GM19452 (cell line): ENCODE results near the gene PNKD.
A peak's percentile ranks its signal among the peaks of the same experiment; 100 is the strongest.

Experiments used
- ATAC-seq: cut with Tn5 transposase; IDR thresholded peaks from one replicate; pipeline ENCODE4 v1.9.1; 2021; ENCODE audit not compliant: unreplicated experiment

Gene PNKD

GRCh38 chr2:218269900-218270720 is at the start of gene PNKD, which contains the start of gene AAMP:
Gene PNKD, plus strand, starts transcription at chr2:218270519. Its CDS starts 17 bp downstream, at chr2:218270536.
Gene AAMP, minus strand, starts transcription at chr2:218270137. Its CDS starts 51 bp downstream, at chr2:218270086.
- peak; percentile 89 for ATAC-seq

GRCh38 chr2:218221000-218221399 is 49.3 kb upstream of the PNKD start:
- no peak for ATAC-seq

- no peak for ATAC-seq
Observed at GRCh38 chr2:218223046-218223445, 47.3 kb upstream of the PNKD start.

- ATAC-seq: no peak
Observed at GRCh38 chr2:218224186-218224585, 46.1 kb upstream of the PNKD start.

- no peak for ATAC-seq
Observed at GRCh38 chr2:218226903-218227302, 43.4 kb upstream of the PNKD start.

- ATAC-seq: no peak
Observed at GRCh38 chr2:218228366-218229090, 41.8 kb upstream of the PNKD start.

- peak; percentile 76 for ATAC-seq
Observed at GRCh38 chr2:218229239-218229638, 41.1 kb upstream of the PNKD start.

GRCh38 chr2:218229851-218230250 is 40.5 kb upstream of the PNKD start:
- no peak for ATAC-seq

- ATAC-seq: peak; percentile 71
Observed at GRCh38 chr2:218230882-218231281, 39.4 kb upstream of the PNKD start.

- ATAC-seq: no peak
Observed at GRCh38 chr2:218233543-218233942, 36.8 kb upstream of the PNKD start.

- ATAC-seq: no peak
Observed at GRCh38 chr2:218234521-218234920, 35.8 kb upstream of the PNKD start.

- ATAC-seq: no peak
Observed at GRCh38 chr2:218235017-218235416, 35.3 kb upstream of the PNKD start.

GRCh38 chr2:218236829-218237228 is 33.5 kb upstream of the PNKD start:
- no peak for ATAC-seq

- ATAC-seq: no peak
Observed at GRCh38 chr2:218238887-218239286, 31.4 kb upstream of the PNKD start.

GRCh38 chr2:218244204-218244603 is 26.1 kb upstream of the PNKD start:
- no peak for ATAC-seq

- no peak for ATAC-seq
Observed at GRCh38 chr2:218244665-218245064, 25.7 kb upstream of the PNKD start.

- ATAC-seq: no peak
Observed at GRCh38 chr2:218245214-218245613, 25.1 kb upstream of the PNKD start.

GRCh38 chr2:218249691-218250090 is 20.6 kb upstream of the PNKD start:
- ATAC-seq: no peak

- ATAC-seq: no peak
Observed at GRCh38 chr2:218252509-218253231, 17.6 kb upstream of the PNKD start.

- no peak for ATAC-seq
Observed at GRCh38 chr2:218253232-218253625, 17.1 kb upstream of the PNKD start.

GRCh38 chr2:218255446-218255845 is 14.9 kb upstream of the PNKD start:
- no peak for ATAC-seq
